HUES6 (cell line): Measurements from ENCODE around the gene CHI3L2.

ENCODE experiments used
- H3K27ac ChIP-seq: 2 replicates; pipeline ENCODE4 v1.7.0; 2013; ENCODE audit warnings: low read depth, mild to moderate bottlenecking, low read length, inconsistent platforms
- H3K27me3 ChIP-seq: 2 replicates; pipeline ENCODE4 v1.6.1; 2013; ENCODE audit warnings: low read length; ENCODE audit not compliant: control insufficient read depth, insufficient read depth
- H3K36me3 ChIP-seq: 2 replicates; pipeline ENCODE4 v1.6.1; 2013; ENCODE audit warnings: low read length; ENCODE audit not compliant: control insufficient read depth, insufficient read depth
- H3K4me1 ChIP-seq: 2 replicates; pipeline ENCODE4 v1.6.1; 2013; ENCODE audit warnings: low read length; ENCODE audit not compliant: control insufficient read depth, insufficient read depth
- H3K4me3 ChIP-seq: 2 replicates; pipeline ENCODE4 v1.5.1; 2013; ENCODE audit warnings: low read depth, low read length
- H3K9ac ChIP-seq: one replicate; pipeline ENCODE4 v1.6.1; 2013; ENCODE audit warnings: mild to moderate bottlenecking, low read length
- H3K9me3 ChIP-seq: 2 replicates; pipeline ENCODE4 v1.6.1; 2013; ENCODE audit warnings: low read depth, low read length; ENCODE audit not compliant: control insufficient read depth, insufficient read depth

CHI3L2 gene

DNA sequence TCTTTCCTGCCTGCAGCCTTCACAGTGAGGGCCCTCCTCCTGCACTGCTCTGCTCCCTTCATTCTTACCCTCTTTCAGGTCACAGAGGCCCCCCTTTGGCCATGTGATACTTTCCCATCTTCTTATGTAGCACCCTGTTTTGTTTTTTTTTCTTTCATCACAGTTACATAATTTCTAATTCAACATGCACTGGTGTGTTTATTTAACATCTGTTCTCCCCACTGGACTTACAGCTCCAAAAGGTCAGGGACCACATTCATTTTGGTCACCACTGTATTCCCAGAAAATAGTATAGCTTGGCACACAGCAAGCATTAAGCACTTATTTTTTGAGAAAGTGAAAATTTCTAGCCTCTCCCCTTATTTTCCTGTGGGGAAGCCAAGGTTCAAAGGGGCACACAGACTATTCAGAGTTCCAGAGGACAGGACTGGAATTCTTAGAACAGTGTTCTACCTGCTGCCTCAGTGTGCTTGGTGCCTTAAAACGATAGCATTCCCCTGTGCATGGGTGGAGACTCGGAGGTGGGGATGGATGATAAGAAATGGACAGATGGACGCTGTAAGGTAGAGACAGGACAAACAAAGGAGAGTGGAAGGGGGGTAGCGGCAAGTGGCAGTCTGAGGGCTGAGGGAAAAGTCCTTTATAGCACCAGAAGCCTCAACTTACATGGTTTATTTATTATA, 32.4 kb upstream of the CHI3L2 start:
- Histone ChIP-seq H3K9me3 (no peaks in the 10 kb centered on the region), H3K4me3 (no peak overlapping the region), H3K27me3 (no peaks in the 10 kb centered on the region), H3K27ac (no peak overlapping the region), H3K4me1 (peaks cover 10% of the 10 kb centered on the region; the same call in 1 of the 2 replicates), H3K9ac (no peak overlapping the region), H3K36me3 (no peaks in the 10 kb centered on the region)

DNA sequence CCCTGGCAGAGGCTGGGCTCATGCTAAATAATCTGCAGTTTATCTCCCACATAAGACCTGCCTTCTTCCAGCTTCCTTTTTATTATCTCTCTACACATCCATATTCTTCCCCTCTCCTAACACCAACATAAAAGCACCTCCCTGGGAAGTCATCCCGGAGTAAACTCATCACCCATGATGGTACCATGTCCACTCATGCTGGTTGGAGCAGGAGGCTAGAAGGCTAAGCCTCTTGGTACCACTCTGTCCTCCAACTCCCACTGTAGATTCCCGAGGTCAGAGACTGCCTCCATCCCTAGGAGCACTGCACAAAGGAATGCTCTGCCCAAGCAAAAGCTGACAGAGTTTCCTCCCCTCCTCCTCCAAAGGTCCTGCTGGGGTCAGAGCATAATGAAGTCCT, 31.3 kb upstream of the CHI3L2 start:
- Histone ChIP-seq H3K9me3 (no peaks in the 10 kb centered on the region), H3K27me3 (no peaks in the 10 kb centered on the region), H3K9ac (no peak overlapping the region), H3K4me1 (peaks cover 10% of the 10 kb centered on the region; the same call in 1 of the 2 replicates), H3K36me3 (no peaks in the 10 kb centered on the region), H3K4me3 (no peak overlapping the region), H3K27ac (no peak overlapping the region)

- no peak overlapping the region for H3K4me3 ChIP-seq
- H3K27me3 ChIP-seq, result no peaks in the 10 kb centered on the region; the same call in 1 of the 2 replicates
- H3K9me3 ChIP-seq, result no peaks in the 10 kb centered on the region
- no peak overlapping the region for H3K9ac ChIP-seq
- peaks cover 6% of the 10 kb centered on the region; the same call in 1 of the 2 replicates for H3K4me1 ChIP-seq
- H3K36me3 ChIP-seq, result no peaks in the 10 kb centered on the region
- no peak overlapping the region for H3K27ac ChIP-seq
Observed at GRCh38 chr1:111197598-111198284, 29.8 kb upstream of the CHI3L2 start.

DNA sequence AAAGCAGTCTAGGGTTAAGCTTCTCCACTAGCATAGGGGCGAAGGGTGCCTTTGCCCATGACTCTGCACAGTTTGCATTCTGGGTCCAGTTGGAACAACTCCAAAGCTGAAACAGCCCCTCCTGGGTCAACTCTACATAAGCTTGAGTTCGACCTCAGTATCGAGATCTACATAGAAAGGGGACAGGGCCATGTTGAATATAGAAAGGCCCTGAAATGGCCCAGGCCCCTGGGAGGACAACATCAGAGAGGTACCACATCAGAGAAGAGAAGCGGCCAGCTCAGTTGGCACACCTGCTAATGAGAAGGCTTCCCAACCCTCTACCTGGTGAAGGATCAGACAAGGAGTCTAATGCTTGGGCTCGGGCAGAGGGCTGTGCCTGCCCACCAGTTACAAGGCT, 28.7 kb upstream of the CHI3L2 start:
- no peak overlapping the region for H3K4me3 ChIP-seq
- H3K9ac ChIP-seq, result no peak overlapping the region
- H3K36me3 ChIP-seq, result no peaks in the 10 kb centered on the region
- peaks cover 11% of the 10 kb centered on the region for H3K27me3 ChIP-seq
- no peaks in the 10 kb centered on the region for H3K9me3 ChIP-seq
- H3K4me1 ChIP-seq, result peaks cover 4% of the 10 kb centered on the region; the same call in 1 of the 2 replicates
- H3K27ac ChIP-seq, result no peak overlapping the region

DNA sequence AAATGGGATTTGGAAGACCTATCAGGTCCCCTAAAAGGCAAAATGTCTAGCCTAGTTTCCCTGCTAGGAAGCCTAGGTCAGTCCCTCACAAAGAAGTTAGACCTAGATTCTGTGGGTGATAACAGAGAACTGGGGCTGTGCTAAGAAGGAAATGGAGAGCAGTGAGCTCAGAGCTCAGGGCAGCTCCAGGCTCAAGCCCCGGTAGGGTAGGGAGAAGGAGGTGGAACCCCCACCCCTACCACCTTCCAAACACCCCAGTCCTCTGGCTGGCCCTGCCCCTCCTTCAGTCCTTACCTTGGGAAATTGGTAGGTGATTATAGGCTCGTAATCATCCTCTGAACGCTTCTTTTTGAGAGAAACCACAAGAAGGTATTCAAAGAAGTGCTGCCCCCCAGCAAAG, 28.2 kb upstream of the CHI3L2 start:
- Histone ChIP-seq H3K4me3 (no peak overlapping the region), H3K27ac (no peak overlapping the region), H3K4me1 (peaks cover 4% of the 10 kb centered on the region; the same call in 1 of the 2 replicates), H3K27me3 (peaks cover 15% of the 10 kb centered on the region), H3K36me3 (no peaks in the 10 kb centered on the region), H3K9ac (no peak overlapping the region), H3K9me3 (no peaks in the 10 kb centered on the region)

DNA sequence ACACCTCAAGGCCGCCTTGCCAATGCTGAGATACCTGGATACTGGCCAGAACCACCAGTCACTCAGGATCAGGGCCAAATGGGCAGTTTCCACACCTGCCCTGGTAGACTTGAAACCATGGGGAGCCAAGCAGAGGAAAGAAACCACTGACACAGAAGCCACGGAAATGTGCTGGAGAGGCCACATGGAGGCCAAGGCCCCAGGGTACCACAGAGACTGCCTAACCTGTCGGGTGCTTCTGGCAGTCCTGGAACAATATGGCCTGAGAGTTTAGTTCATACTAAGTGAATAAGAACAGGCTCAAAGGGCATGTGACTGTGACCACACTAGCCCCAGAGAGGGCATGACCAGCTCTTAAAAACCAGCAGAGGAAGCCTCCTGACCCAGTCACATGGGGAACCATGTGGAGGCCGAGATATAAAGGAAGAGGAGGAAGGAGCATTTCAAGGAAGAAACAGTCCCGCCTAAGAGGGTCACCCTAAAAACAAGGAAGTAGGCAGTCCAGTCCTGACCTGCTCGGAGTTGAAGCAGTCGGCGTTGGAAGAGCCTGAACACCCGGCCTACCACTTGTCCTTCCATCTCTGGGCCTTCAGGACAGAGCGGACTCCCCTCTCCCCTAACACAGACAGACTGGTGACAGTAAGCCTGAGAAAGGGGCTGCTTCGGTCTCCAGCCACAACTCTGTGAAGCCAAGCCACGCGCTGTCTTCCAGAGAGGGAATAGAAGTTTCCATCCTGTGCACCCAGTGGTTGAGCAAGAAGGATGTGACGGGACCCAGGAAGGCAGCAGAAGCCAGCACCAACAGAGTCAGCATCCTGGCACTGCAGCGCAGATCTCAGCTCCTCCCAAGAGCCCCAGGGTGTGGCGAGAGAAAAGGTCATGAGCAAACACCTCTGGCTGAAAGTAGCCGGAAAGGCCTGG, 27.4 kb upstream of the CHI3L2 start, which contains the start of gene DENND2D:
DENND2D (minus strand) TSS at position 766 of the 921 bp plus-strand sequence; CDS start at position 579, 187 bp downstream.
- Histone ChIP-seq H3K4me3 (no peak within 1 kb of the TSS), H3K27me3 (peaks cover 23% of the 10 kb centered on the region), H3K9ac (no peak within 1 kb of the TSS), H3K9me3 (no peaks in the 10 kb centered on the region), H3K36me3 (no peaks in the 10 kb centered on the region), H3K27ac (no peak within 1 kb of the TSS), H3K4me1 (peaks cover 4% of the 10 kb centered on the region; the same call in 1 of the 2 replicates)

DNA sequence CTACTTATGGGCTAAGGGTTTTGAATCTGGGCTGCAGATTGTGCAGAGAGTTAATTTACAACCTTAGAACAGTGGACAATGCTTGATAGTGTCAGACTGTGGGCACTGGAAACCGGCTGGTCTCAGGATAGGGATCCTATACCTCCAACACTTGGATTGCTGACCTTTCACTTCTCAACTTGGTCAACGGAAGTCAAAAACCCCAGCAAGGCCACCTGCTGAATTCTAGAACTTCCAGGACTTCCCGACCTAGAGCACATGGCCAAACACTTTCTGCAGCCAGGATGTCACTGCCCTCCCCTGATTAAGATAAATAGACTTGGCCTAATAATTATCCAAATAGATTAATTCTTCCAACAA, 26.7 kb upstream of the CHI3L2 start:
- Histone ChIP-seq H3K27me3 (peaks cover 30% of the 10 kb centered on the region), H3K36me3 (no peaks in the 10 kb centered on the region), H3K27ac (no peak overlapping the region), H3K4me3 (no peak overlapping the region), H3K4me1 (peaks cover 4% of the 10 kb centered on the region; the same call in 1 of the 2 replicates), H3K9me3 (no peaks in the 10 kb centered on the region), H3K9ac (no peak overlapping the region)

- Histone ChIP-seq H3K9ac (no peak overlapping the region), H3K4me3 (no peak overlapping the region), H3K9me3 (no peaks in the 10 kb centered on the region), H3K27ac (no peak overlapping the region), H3K27me3 (peaks cover 33% of the 10 kb centered on the region), H3K4me1 (peaks cover 4% of the 10 kb centered on the region; the same call in 1 of the 2 replicates), H3K36me3 (no peaks in the 10 kb centered on the region)
Observed at GRCh38 chr1:111201275-111202090, 26.0 kb upstream of the CHI3L2 start.

GRCh38 chr1:111202366-111202706, 25.2 kb upstream of the CHI3L2 start:
- Histone ChIP-seq H3K27ac (no peak overlapping the region), H3K36me3 (no peaks in the 10 kb centered on the region), H3K9me3 (no peaks in the 10 kb centered on the region), H3K27me3 (peaks cover 33% of the 10 kb centered on the region), H3K9ac (no peak overlapping the region), H3K4me1 (peaks cover 4% of the 10 kb centered on the region; the same call in 1 of the 2 replicates), H3K4me3 (no peak overlapping the region)
